ENCODE data around the gene BBIP1.

Gene BBIP1, protein sequence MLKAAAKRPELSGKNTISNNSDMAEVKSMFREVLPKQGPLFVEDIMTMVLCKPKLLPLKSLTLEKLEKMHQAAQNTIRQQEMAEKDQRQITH

DNA sequence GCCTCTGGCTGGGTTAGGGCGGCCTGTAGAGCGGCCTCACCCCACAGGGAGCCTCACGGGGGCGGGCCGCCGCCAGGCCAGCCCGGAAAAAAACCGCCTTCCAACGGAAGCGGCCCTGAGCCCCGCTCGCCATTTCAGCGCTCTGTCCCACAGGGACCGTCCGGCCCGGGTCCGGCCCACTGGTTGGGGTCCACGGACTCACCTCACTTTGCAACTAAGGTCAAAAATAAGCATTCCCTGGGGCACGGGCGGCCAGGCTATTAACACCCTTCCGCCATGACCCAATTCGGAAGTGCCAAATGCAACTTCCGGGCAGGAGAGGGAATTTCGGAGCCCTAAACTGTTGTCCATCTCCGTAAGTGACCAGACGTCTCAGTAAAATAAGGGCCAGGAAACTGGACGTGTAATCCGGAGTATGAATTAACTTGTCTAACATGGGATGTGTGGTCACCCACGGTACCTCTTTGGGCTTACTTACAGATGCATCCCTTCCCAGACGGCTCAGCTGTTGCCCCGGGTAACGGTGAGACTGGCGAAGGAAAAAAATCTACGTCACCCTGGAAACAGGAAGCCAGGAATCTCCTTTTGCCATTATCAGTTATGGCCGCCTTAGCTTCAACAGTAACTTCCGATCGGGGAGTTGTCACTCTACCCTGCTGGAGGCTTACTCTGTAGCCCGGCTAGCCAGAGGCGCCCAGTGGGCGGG lies at the start of gene BBIP1:
Gene BBIP1, minus strand, starts transcription at position 538 of the 706 bp plus-strand sequence. CDS start 1,023 bp downstream, outside the sequence.
- Mint-ChIP-seq H3K4me1 (ENCODE audit: low read depth) (peaks cover 26% of the 10 kb centered on the region), H3K27ac (peak within 1 kb of the TSS; percentile 99), H3K27me3 (no peaks in the 10 kb centered on the region), H3K4me3 (peak within 1 kb of the TSS; percentile 97), H3K9me3 (no peaks in the 10 kb centered on the region), H3K36me3 (ENCODE audit: low read depth) (peaks cover 20% of the 10 kb centered on the region)
- intact Hi-C loops (cut with micrococcal nuclease) = loop anchor here (2.0 to 10.0 kb wide), 4 partner anchors 54 to 996 kb away; partner anchors contain the start of genes SMNDC1 and XPNPEP1

DNA sequence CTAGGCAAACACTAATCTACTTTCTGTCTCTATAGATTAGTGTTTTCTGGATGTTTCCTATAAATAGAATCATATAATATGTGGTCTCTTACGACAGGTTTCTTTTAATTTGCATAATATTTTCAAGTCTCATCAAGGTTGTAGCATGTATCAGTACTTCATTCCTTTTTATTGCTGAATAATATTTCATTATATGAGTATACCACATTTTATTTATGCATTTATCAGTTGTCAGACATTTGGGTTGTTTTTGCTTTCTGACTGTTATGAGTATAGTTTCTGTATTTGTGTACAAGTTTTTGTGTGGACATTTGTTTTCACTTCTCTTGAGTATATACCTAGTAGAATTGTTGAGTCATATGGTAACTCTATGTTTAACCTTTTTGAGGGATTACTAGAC lies 48.7 kb upstream of the BBIP1 start:
- Mint-ChIP-seq H3K27me3 (no peaks in the 10 kb centered on the region), H3K9me3 (no peaks in the 10 kb centered on the region)

DNA sequence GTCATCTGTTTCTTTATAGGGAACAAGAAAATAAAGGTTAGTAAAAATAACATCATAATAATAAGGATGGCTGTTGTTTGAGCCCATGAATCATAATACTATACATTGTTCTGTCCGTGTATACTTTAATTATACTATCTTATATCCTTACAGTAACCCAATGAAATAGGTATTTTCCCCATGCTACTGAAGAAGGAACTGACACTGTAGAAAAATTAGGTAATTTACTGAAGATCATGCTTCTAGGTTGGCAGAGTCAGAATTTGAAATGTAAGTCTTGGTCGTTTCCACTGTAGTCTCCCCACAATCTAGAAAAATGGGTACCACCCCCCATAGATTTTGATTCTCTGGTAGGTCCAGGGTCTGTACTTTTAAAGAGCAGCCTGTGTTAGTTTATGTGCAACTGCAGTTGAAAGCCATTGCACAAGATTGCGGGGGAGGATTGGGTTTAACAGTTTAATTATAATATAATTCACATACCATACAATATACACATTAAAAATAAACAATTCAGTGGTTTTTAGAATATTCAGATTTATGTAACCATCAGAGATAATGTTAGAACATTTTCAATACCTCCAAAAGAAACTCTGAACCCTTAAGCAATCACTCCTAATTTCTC lies 48.1 kb upstream of the BBIP1 start:
- intact Hi-C loops (cut with micrococcal nuclease) = no loop called here
- H3K9me3 Mint-ChIP-seq = no peaks in the 10 kb centered on the region
- H3K4me1 Mint-ChIP-seq (ENCODE audit: low read depth) = peaks cover 34% of the 10 kb centered on the region
- H3K36me3 Mint-ChIP-seq (ENCODE audit: low read depth) = peaks cover 18% of the 10 kb centered on the region
- H3K27me3 Mint-ChIP-seq = no peaks in the 10 kb centered on the region
- H3K4me3 Mint-ChIP-seq = no peak overlapping the region
- H3K27ac Mint-ChIP-seq = no peak overlapping the region

More for the DNA sequence above, 48.7 kb upstream of the BBIP1 start:
- Mint-ChIP-seq H3K4me1 (ENCODE audit: low read depth) (peaks cover 33% of the 10 kb centered on the region), H3K27ac (no peak overlapping the region), H3K36me3 (ENCODE audit: low read depth) (peaks cover 18% of the 10 kb centered on the region), H3K4me3 (no peak overlapping the region)
- intact Hi-C loops (cut with micrococcal nuclease) = no loop called here

DNA sequence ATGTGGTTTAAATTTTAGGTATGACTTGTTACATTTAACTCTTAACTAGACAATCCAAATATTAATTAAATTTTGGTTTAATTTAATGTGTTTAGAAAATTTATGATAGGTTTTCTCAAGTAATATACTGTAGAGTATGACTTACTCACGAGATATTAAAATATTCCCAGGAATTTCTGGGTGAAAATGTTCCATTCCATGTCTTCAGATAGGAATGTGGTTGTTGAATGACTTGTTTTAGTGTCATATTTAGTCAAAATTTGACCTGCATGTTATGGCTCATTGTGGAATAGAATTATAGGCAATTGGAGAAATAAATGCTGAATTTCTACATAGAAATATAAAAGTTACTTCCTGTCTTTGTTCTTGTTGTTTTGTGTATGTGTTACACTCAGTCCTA lies 47.2 kb upstream of the BBIP1 start:
- H3K4me1 Mint-ChIP-seq (ENCODE audit: low read depth) = peaks cover 31% of the 10 kb centered on the region
- H3K4me3 Mint-ChIP-seq = no peak overlapping the region
- intact Hi-C loops (cut with micrococcal nuclease) = no loop called here
- H3K36me3 Mint-ChIP-seq (ENCODE audit: low read depth) = peaks cover 14% of the 10 kb centered on the region
- H3K27ac Mint-ChIP-seq = no peak overlapping the region
- H3K27me3 Mint-ChIP-seq = no peaks in the 10 kb centered on the region
- no peaks in the 10 kb centered on the region for H3K9me3 Mint-ChIP-seq

DNA sequence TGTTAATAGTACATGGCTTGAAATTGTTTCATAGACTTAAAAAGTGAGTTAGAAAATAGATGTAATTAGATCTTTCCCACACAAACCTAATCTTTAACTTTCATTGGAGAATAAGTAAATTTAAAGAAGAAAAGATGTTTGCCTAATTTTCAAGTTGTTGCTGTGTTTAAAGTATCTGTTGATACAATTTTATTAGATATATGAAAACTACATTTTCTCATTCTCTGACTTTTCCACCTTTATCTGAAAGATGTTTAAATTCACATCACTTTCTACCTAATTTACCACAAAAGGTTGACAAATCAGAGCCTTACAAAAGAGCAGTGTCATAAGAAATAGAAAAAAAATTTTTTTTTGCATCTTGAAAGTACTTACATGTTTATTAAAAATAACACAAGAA lies 46.2 kb upstream of the BBIP1 start:
- Mint-ChIP-seq H3K36me3 (ENCODE audit: low read depth) (peaks cover 11% of the 10 kb centered on the region), H3K9me3 (no peaks in the 10 kb centered on the region), H3K27ac (no peak overlapping the region), H3K4me3 (no peak overlapping the region), H3K27me3 (no peaks in the 10 kb centered on the region), H3K4me1 (ENCODE audit: low read depth) (peaks cover 22% of the 10 kb centered on the region)
- intact Hi-C loops (cut with micrococcal nuclease) = no loop called here

DNA sequence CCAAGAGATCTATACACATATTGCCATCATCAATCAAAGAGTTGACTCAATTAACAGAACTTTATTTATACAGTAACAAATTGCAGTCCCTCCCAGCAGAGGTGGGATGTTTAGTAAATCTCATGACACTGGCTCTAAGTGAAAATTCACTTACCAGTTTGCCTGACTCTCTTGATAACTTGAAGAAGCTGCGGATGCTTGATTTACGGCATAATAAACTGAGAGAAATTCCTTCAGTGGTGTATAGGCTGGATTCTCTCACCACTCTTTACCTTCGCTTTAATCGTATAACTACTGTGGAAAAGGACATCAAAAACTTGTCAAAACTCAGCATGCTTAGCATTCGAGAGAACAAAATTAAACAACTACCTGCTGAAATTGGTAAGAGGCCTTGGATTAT lies 45.7 kb upstream of the BBIP1 start:
- intact Hi-C loops (cut with micrococcal nuclease) = no loop called here
- Mint-ChIP-seq H3K36me3 (ENCODE audit: low read depth) (peaks cover 11% of the 10 kb centered on the region), H3K27me3 (no peaks in the 10 kb centered on the region), H3K27ac (no peak overlapping the region), H3K4me3 (no peak overlapping the region), H3K9me3 (no peaks in the 10 kb centered on the region), H3K4me1 (ENCODE audit: low read depth) (peaks cover 22% of the 10 kb centered on the region)

DNA sequence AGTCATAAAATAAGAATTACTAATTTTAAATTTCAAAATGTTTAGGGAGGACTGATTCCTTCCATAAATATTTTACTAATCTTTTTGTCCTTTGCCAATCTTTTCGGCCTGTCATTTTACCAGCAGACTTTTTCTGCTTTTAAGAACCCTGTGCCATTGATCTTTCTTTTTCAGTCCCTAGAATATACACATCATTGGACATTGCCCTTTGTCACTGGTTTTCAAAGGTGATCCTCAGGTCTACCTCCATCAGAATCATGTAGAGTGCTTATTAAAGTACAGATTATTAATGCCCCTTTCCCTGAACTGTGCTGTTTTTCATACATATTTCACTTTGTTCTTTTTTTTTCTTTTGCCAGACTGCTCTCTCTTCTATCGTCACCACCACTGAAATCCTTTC lies 44.2 kb upstream of the BBIP1 start:
- Mint-ChIP-seq H3K27ac (no peak overlapping the region), H3K9me3 (no peaks in the 10 kb centered on the region), H3K36me3 (ENCODE audit: low read depth) (peaks cover 16% of the 10 kb centered on the region), H3K4me3 (no peak overlapping the region), H3K4me1 (ENCODE audit: low read depth) (peaks cover 17% of the 10 kb centered on the region), H3K27me3 (no peaks in the 10 kb centered on the region)
- intact Hi-C loops (cut with micrococcal nuclease) = no loop called here

DNA sequence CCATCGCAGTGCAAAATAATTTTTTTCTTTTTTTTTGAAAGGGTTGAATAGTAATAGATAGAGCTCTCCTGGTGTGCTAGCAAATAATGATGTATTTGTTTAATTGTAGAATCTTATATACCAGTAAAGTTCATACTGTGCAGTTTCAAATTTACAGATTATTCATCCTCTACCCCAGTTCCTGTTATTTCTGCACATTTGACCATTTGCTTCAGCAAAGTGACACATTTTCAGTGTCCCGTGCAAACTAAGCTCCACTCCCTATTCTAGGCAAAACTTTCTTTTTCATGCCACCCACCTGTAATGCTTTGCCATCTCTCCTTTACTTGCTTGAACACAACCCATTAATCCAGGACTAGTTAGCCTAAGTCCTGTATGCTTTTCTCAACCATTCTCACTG lies 43.5 kb upstream of the BBIP1 start:
- Mint-ChIP-seq H3K36me3 (ENCODE audit: low read depth) (peaks cover 16% of the 10 kb centered on the region), H3K4me1 (ENCODE audit: low read depth) (peaks cover 17% of the 10 kb centered on the region), H3K27ac (no peak overlapping the region), H3K4me3 (no peak overlapping the region), H3K27me3 (no peaks in the 10 kb centered on the region), H3K9me3 (no peaks in the 10 kb centered on the region)
- intact Hi-C loops (cut with micrococcal nuclease) = no loop called here

DNA sequence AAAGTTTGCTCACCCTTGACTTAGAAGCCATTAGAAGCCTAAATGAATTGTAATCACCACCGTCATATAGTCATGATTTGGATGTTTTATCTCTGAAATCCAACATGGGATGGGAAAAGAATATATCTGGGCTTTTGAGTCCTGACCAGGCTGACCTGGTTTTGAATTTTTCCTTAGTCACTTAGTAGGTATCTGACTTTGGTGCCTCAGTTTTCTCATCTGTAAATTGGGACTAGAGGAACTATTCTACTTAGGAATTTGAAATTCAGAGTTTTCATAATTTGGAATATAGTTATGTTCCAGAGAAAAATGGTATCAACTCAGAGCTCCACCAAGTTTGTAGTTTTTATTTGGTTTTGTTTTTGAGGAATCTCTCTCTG lies 41.3 kb upstream of the BBIP1 start:
- H3K36me3 Mint-ChIP-seq (ENCODE audit: low read depth) = peaks cover 17% of the 10 kb centered on the region
- peaks cover 18% of the 10 kb centered on the region for H3K4me1 Mint-ChIP-seq (ENCODE audit: low read depth)
- H3K27ac Mint-ChIP-seq = no peak overlapping the region
- intact Hi-C loops (cut with micrococcal nuclease) = no loop called here
- no peaks in the 10 kb centered on the region for H3K27me3 Mint-ChIP-seq
- H3K9me3 Mint-ChIP-seq = no peaks in the 10 kb centered on the region
- no peak overlapping the region for H3K4me3 Mint-ChIP-seq

DNA sequence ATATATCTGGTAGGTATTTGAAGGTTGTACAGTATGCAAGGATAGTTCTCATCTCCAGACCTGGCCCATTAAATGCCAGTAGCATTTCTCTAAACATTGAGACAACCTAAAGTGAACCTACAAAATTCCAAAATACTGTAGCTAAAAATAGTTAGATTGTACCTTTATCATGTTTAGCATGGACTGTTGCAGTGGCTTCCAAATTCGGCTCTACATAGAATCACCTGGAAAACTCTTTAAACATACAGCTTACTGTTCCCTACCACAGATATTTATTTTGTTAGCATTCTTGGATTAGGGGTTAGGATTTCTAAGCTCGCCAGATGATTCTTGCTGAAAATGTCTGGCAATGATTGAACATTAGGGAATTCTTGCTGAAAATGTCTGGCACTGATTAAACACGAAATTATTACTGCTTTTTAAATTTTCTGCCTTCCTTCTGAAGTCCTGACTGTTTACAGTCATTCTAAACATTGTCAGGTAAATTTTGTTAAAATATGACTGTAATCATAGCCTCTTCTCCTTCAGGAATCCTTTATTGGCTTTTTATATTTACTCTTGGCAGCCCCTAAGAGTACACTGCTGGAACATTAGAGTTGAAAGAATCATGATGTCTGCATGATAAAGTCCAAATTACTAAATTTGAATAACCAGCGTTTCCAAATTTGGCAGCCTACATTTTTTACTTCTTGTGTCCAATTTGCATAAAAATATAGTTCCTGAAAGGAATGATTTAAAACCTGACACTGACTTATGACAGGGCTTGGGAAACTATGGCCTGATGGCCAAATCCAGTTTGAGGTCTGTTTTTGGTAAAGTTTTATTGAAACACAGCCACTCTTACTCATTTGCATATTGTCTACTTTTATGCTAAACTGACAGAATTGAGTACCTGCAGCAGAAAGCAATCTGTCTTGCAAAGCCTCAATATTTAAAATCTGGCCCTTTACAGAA lies 40.7 kb upstream of the BBIP1 start:
- H3K36me3 Mint-ChIP-seq (ENCODE audit: low read depth) = peaks cover 18% of the 10 kb centered on the region
- intact Hi-C loops (cut with micrococcal nuclease) = no loop called here
- H3K4me1 Mint-ChIP-seq (ENCODE audit: low read depth) = peaks cover 23% of the 10 kb centered on the region
- H3K27me3 Mint-ChIP-seq = no peaks in the 10 kb centered on the region
- no peak overlapping the region for H3K27ac Mint-ChIP-seq
- H3K4me3 Mint-ChIP-seq = no peak overlapping the region
- no peaks in the 10 kb centered on the region for H3K9me3 Mint-ChIP-seq

DNA sequence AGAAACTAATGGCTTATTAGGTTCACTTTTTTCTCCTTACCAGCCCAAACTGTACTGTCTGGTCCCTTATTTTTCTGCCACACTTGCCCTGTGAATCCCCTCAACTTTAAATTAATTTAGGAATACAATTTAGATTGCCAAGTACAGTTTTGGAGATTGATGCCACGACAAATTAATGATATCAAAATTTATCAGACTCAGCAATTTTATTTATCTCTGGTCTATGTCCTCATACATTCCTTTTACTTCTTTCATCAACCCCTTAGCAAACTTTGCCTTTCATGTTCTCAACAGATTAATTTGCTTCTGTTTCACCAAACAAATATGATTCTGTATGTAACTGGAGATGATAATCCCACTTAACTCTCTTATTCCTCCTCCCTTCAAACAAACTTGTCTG lies 38.6 kb upstream of the BBIP1 start:
- intact Hi-C loops (cut with micrococcal nuclease) = no loop called here

DNA sequence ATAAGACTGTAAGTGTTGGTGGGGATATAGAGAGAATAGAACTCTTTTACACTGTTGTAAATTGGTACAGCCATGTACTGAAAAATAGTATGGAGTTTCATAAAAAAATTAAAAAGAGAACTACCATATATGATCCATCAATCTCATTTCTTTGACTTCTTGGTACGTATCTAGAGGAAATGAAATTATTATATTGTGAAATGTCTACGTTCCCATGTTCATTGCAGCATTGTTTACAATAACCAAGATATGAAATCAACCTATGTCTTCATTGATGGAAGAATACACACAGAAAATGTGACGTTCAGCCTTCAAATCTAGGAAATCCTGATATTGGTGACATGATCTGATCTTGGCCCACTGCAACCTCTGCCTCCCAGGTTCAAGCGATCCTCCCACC lies 32.4 kb upstream of the BBIP1 start:
- Mint-ChIP-seq H3K4me3 (no peak overlapping the region), H3K36me3 (ENCODE audit: low read depth) (peaks cover 56% of the 10 kb centered on the region), H3K9me3 (no peaks in the 10 kb centered on the region), H3K27me3 (no peaks in the 10 kb centered on the region), H3K4me1 (ENCODE audit: low read depth) (peaks cover 49% of the 10 kb centered on the region), H3K27ac (no peak overlapping the region)
- intact Hi-C loops (cut with micrococcal nuclease) = no loop called here

More for the DNA sequence above, 38.6 kb upstream of the BBIP1 start:
- Mint-ChIP-seq H3K9me3 (no peaks in the 10 kb centered on the region), H3K27me3 (no peaks in the 10 kb centered on the region), H3K36me3 (ENCODE audit: low read depth) (peaks cover 18% of the 10 kb centered on the region), H3K4me1 (ENCODE audit: low read depth) (peaks cover 24% of the 10 kb centered on the region), H3K27ac (no peak overlapping the region), H3K4me3 (no peak overlapping the region)

DNA sequence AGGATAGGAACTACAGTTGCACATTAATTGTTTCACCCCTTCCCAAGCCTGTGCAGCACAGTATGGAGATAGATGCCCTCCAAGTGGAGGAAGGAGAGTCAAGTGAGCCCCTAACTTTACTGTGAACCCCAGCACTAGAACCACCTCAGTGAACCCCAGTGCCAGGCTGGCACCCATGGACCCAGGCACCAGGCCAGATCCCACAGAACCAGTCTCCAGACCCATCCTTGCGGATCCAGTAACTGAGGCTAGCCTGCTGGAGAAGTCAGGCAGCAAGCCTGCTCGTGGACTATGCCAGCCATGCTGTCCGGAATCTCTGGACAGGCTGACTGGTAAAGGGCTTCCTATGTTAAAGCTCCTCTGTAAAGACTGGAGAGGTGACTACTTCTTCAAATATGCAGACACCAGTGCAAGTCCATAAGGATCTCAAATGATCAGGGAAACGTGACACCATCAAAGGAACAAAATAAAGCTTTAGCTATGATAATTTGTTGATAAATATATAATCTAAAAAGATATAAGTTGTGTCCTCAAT lies 28.1 kb upstream of the BBIP1 start:
- Mint-ChIP-seq H3K4me1 (ENCODE audit: low read depth) (peaks cover 60% of the 10 kb centered on the region), H3K27ac (no peak overlapping the region), H3K27me3 (no peaks in the 10 kb centered on the region), H3K36me3 (ENCODE audit: low read depth) (peaks cover 73% of the 10 kb centered on the region), H3K9me3 (no peaks in the 10 kb centered on the region), H3K4me3 (no peak overlapping the region)
- intact Hi-C loops (cut with micrococcal nuclease) = no loop called here
